Activated CD4-positive, alpha-beta T cell treated with anti-CD3 and anti-CD28 coated beads, Interleukin-2, amount 50 U/mL, for 4 hours (primary cell): ENCODE data around the gene LCMT1.
"Not testable (repeated sequence)": the region's sequence is repeated elsewhere in the genome, so short reads cannot be mapped to it uniquely, and the experiment has no call there.

Source experiments
- DNase-seq, 2 experiments: peaks; one replicate each; pipeline ENCODE4 v3.0.0-alpha.2; 2020

The LCMT1 gene

GRCh38 chr16:25151996-25152395 lies 40.5 kb downstream of the LCMT1 start:
- DNase-seq, result no peak

DNA sequence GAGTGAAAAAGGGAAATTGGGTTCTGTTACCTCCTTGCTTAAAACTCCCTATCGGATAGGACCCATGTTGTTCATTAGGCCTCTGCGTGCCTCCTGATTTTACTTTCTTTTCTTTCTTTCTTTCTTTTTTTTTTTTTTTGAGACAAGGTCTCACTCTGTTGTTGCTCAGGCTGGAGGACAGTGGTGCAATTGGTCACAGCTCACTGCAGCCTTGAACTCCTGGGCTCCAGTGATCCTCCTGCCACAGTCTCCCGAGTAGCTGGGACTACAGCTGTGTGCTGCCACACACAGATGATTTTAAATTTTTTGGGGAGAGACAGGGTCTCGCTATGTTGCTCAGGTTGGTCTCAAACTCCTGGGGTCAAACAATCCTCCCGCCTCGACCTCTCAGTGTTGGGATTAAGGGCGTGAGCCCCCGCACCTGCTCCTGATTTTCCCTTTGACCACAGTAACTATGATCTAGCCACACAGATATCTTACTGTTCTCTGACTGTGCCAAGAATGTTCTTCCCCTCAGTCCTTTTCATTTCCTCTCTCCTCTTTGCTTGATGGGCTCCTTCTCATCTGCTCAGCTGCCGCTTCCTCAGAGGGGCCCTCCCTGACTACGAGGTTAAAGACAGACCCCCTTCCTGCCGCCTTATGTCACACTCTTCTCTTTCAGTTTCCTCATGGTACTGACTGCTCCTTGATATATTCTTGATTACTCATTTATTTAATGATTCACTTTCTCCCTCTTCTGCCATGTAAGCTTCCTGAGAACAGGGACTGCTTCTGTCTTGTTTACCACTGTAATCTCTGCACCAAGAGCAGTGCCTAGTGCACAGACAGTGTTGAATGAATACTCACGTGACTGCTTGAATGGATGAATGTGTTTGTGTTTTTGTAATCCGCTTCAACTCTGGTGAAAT lies 44.3 kb downstream of the LCMT1 start:
- no peak for DNase-seq

GRCh38 chr16:25157271-25157875 lies 45.8 kb downstream of the LCMT1 start:
- DNase-seq, result no peak

- DNase-seq, result no peak
Measured at GRCh38 chr16:25158401-25158800, 46.9 kb downstream of the LCMT1 start.

GRCh38 chr16:25161753-25162367 lies 50.3 kb downstream of the LCMT1 start:
- DNase-seq, result no peak

DNA sequence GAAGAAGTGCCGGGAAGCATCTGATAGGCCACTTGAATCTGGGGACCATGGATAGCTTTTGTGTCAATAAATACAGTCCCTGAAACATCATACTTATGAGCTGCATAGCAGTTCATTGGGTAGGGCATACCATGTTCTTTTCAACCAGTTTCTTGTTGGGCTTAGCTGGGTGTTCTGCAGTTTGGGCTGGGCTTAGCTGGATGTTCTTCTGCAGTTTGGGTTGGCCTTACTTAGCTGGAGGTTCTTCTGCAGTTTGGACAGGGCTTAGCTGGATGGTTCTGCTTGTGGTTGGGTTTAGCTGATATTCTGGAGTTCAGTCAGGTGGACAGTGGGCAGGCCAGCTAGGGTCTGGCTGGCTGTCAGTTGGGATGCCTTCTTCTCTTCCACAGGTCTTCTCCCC lies 52.1 kb downstream of the LCMT1 start:
- DNase-seq, result no peak

GRCh38 chr16:25165284-25165683 lies 53.7 kb downstream of the LCMT1 start:
- DNase-seq, result no peak

- DNase-seq, result not testable (repeated sequence)
Measured at GRCh38 chr16:25167920-25168319, 56.4 kb downstream of the LCMT1 start.

DNA sequence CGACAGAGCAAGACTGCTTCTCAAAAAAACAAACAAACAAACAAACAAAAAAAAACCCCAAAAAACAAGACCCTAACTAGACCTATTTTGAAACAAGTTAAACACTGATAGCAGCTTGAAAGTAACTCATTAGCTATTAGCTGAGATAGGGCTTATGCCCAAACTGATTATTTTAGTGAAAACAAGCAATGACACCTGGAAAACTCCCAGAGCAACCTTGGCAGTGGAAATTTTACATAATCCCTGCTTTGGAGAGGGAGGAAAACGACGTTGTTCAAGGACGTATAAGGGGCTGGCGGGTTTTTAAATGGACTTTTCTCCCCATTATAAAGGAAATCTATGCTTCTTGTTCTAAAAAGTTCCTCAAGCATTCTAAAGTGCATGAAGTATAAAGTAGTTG lies 59.8 kb downstream of the LCMT1 start:
- DNase-seq, result no peak

- DNase-seq, result no peak
Measured at GRCh38 chr16:25172831-25173230, 61.3 kb downstream of the LCMT1 start.

GRCh38 chr16:25174285-25174684 lies 62.7 kb downstream of the LCMT1 start:
- DNase-seq, result no peak

DNA sequence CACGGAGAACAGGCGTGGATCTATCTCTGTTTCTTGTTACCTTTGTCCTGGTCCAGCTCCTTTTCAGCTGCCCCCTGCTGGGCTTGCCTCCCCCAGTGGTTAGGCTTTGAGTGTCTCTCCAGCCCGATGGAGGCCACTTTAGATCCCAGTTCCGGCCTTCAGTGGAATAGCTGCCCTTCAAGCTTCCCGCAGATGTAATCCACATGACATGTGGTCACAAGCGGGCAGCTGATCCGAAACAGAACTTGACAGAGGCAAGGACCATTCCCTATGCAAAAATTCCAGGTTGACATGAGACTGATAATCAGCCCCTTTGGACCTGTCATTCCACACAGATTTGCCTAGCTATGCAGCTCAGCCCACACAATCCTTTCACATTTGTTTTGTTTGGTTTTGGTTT lies 64.6 kb downstream of the LCMT1 start:
- no peak for DNase-seq

- DNase-seq, result no peak
Measured at GRCh38 chr16:25177512-25177830, 65.9 kb downstream of the LCMT1 start.

GRCh38 chr16:25177831-25178688 lies 66.5 kb downstream of the LCMT1 start:
- no peak for DNase-seq

DNA sequence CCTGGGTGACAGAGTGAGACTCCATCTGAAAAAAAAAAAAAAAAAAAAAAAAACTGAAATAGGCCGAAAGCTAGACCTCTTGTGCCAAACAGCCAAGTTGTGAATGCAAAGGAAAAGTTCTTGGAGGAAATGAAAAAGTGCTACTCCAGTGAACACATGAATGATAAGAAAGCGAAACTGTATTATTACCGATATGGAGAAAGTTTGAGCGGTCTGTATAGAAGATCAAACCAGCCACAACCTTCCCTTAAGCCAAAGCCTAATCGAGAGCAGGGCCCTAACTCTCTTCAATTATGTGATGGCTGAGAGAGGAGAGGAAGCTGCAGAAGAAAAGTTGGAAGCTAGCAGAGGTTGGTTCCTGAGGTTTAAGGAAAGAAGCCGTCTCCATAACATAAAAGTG lies 69.7 kb downstream of the LCMT1 start:
- not testable (repeated sequence) for DNase-seq

DNA sequence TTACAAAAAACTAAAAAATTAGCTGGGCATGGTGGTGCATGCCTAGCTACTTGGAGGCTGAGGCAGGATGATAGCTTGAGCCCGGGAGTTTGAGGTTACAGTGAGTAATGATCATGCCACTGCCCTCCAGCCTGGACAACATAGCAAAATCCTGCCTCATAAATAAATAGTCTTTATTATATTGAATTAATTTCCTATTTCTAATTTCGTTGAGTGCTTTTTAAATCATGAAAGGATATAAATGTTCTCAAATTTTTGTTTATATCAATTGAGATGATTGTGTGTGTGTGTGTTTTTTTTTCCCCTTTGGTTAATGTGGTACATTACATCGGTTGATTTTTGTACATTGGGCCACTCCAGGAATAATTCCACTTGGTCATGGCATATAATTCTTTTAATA lies 73.2 kb downstream of the LCMT1 start:
- no peak for DNase-seq

DNA sequence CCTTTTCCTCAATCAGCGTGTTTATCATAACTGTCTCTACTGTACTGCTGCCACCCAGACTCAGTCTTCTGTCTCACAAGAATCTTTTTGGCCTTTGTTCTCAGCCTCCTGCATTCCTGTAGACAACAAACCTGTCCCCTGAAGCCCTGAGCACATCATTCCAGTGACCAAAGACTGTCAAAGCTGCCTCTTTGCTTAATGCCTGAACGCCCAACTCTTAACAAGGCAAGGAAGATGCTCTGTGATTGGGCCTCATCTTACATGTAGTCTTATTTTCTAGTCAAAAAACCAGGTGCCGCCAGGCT lies 75.9 kb downstream of the LCMT1 start:
- no peak for DNase-seq

- DNase-seq, result no peak
Measured at GRCh38 chr16:25189305-25189704, 77.8 kb downstream of the LCMT1 start.

DNA sequence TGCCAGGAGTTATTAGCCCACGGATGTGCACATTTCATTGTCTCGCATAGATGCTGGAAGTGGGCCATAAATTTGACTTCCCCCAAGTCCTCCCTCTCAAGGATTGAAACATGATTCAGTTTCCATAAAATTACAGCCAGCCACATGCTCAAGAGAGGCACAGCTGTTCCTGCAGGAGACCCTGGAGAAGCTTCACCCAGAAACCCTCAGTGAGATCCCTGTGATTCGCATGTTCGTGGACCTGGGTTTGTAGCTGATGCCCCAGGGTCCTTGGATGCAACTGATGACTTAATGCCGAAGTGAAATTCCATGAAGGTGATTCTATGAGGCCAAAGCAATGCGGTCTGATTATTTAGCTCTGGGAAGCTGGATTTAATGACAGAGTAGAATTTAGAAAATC lies 80.6 kb downstream of the LCMT1 start:
- no peak for DNase-seq

DNA sequence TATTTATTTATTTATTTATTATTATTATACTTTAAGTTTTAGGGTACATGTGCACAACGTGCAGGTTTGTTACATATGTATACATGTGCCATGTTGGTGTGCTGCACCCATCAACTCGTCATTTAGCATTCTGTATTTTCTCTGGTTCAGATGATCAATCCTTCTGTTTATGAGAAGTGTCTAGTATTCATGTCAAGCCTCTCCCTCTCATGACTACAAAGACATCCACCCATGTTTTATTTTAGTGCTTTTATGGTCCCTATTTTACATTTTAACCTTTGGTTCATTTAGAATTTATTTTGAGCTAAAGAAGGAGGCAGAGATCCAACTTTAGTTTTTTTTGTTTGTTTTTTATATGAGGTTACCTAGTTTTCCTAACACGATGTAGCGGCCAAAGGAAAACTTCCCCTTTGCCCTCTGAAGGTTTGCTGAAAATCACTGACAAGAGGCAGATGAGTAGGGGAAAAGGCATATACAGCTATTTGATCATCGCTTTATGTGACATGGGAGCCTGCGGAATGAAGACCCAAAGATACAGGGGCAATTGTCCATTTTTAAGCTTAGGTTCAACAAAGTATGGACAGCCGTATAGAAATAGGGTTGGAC lies 82.8 kb downstream of the LCMT1 start:
- no peak for DNase-seq

- DNase-seq, result no peak
Measured at GRCh38 chr16:25198021-25198420, 86.5 kb downstream of the LCMT1 start.

GRCh38 chr16:25199457-25199856 lies 87.9 kb downstream of the LCMT1 start:
- DNase-seq, result no peak

GRCh38 chr16:25210758-25211157 lies 99.2 kb downstream of the LCMT1 start:
- DNase-seq, result no peak
